ENCODE measurements around the gene THOC5. TPM values are rescaled to one million over a fixed set of nuclear protein-coding genes. Genes with fewer than 3 reads are reported as not detected.
"Not testable (repeated sequence)": the region's sequence is repeated elsewhere in the genome, so short reads cannot be mapped to it uniquely, and the experiment has no call there.

The THOC5 gene
- 30.1 TPM for total RNA-seq

DNA sequence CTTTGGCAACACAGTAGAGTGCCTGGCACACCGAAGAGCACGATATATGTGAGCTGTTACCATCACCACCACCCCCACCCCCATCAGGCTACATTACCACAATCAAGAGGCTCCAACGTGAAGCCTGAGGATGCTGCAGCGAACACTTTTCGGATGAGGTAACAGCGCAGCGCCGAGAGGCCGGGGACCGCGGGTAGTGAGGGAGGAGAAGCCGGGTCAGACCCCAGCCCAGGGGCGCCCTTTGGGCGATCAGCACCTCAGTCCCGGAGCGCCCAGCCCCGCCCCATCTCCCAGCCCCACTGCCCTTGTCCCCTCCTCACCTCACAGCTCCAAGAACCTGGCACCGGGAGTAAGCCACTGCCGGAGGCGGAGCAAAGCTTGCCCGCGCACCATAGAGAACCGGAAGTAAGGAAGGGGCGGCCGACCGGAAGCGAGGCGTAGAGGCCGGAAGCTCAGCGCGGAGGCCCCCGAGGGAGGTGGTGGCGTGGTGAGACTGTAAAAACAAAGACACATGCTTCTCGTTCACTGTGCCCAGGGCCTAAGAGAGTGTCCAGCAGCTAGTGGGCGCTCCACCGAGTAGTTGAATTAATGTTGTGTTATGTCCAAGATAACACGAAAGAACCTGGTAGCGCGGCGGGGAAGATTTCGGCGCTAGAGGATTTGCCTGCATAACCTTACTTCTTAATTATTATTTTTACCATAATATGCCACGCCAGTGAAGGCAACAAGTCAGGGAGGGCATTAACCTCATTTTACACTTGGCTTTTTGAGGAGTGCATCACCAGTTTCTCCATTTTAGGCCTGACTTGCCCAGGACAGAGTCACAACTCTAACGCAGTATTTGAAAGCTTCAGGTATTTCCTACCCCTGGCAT is at the start of gene THOC5:
Gene THOC5 (minus strand): TSS at position 407 of the 874 bp plus-strand sequence. CDS start 4,610 bp downstream, outside the sequence.
- ATAC-seq: peak; percentile 97

DNA sequence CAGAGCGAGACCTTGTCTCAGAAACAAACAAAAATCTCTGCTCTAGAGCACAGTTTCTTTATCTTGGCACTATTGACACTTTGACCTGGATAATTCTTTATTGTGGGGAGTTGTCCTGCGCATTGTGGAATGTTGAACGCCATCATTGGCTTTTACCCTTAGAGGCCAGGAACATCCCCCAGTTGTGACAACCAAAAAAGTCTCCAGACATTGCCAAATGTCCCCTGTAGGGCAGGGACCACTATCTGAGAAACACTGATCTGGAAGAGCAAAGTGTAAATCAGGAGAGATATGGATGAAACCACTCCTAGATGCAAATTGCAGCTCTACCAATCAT is 45.1 kb upstream of the THOC5 start:
- ATAC-seq: no peak

DNA sequence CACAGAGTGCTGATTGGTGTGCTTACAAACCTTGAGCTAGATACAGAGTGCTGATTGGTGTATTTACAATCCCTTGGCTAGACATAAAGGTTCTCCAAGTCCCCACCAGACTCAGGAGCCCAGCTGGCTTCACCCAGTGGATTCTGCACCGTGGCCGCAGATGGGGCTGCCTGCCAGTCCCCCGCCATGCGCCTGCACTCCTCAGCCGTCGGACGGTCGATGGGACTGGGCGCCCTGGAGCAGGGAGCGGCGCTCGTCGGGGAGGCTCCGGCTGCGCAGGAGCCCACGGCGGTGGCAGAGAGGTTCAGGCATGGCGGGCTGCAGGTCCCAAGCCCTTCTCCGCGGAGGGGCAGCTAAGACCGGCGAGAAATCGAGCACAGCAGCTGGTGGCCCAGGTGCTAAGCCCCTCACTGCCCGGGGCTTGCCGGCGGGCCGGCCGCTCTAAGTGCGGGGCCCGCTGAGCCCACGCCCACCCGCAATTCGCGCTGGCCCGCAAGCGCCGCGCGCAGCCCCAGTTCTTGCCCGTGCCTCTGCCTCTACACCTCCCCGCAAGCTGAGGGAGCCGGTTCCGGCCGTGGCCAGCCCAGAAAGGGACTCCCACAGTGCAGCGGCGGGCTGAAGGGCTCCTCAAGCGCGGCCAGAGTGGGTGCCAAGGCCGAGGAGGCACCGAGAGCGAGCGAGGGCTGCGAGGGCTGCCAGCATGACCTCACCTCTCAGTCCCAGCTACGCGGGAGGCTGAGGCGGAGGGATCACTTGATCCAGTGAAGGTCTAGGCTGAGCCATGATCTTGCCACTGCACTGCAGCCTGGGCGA is 44.5 kb upstream of the THOC5 start:
- ATAC-seq: not testable (repeated sequence)

DNA sequence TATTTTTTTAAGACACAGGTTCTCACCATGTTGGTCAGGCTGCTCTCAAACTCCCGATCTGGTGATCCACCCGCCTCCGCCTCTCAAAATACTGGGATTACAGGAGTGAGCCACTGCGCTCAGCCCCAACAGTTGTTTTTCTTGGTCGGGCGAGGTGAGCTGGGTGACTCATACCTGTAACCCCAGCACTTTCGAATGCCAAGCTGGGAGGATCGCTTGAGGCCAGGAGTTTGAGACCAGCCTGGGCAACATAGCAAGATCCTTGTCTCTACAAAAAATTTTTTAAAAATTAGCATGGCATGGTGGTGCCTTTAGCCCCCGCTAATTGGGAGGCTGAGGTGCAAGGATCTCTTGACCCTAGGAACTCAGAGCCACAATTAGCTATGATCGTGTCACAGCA is 42.9 kb upstream of the THOC5 start:
- no peak for ATAC-seq

DNA sequence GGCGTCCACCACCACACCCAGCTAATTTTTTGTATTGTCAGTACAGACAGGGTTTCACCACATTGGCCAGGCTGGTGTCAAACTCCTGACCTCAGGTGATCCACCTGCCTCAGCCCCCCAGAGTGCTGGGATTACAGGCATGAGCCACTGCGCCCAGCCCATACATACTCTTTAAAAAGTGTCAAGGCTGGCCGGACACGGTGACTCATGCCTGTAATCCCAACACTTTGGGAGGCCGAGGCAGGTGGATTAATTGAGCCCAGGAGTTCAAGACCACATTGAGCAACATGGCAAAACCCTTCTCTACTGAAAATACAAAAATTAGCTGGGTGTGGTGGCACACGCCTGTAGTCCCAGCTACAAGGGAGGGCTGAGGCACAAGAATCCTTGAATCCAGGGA is 40.9 kb upstream of the THOC5 start:
- ATAC-seq: not testable (repeated sequence)

DNA sequence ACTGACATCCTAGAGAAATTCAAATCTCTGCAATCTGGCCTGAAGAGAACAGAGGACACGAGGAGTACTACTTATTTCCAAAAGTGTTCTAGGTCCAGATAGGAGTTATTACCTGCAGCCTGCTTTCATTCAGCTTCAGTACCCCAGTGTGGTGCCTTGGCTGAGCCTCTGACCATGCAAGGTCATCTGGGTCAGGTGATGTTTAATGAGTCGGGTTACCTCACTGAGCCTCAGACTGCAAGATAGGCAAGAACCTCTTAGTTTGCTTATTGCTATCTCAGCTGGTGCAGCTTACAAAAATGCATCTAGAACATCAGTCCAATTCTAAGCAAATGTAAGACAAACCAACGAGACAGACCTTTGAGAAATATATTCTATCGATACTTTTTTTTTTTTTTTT is 40.4 kb upstream of the THOC5 start:
- ATAC-seq: no peak

DNA sequence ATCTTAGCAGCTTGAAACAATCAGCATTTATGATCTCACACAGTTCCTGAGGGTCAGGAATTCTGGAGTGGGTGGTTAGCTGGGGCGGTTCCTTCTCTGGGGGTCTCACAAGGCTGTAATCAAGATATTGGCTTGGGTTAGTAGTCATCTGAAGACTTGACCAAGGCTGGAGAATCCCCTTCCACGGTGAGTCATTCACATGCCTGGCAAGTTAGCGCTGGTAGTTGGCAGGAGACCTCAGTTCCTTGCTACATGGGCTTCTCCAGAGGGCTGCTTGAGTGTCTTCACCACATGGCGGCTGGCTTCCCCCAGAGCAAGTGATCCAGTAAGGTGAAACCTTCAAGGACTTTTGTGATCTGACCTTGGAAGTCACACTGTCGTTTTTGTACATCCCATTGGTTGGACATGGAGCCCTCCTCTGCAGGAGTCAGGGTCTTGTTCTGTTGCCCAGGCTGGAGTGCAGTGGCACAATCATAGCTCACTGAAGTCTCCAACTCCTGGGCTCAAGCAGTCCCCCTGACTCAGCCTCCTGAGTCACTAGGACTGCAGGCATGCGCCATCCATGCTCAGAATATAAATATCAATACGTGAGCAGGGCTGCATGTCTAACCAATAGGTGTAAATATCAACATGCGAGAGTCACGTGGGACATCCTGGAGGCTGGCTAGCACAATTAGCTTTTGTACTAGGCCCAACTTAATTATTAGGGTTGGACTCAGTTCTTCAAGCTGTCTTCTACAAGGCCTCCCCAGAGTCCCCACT is 34.6 kb upstream of the THOC5 start:
- peak; percentile 48 for ATAC-seq

DNA sequence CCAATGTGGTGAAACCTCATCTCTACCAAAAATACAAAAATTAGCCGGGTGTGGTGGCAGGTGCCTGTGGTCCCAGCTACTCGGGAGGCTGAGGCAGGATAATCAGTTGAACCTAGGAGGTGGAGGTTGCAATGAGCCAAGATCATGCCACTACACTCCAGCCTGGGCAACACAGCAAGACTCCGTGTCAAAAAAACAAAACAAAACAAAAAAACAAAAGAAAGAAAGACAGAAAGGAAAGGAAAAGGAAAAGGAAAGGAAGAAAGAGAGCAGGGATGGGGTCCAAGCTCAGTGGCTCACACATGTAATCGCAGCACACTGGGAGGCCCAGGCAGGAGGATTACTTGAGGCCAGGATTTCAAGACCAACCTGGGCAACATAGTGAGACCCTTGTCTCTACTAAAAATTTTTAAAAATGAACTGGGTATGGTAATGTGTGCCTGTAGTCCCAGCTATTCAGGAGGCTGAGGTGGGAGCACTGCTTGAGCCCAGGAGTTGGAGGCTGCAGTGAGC is 32.7 kb upstream of the THOC5 start:
- not testable (repeated sequence) for ATAC-seq

DNA sequence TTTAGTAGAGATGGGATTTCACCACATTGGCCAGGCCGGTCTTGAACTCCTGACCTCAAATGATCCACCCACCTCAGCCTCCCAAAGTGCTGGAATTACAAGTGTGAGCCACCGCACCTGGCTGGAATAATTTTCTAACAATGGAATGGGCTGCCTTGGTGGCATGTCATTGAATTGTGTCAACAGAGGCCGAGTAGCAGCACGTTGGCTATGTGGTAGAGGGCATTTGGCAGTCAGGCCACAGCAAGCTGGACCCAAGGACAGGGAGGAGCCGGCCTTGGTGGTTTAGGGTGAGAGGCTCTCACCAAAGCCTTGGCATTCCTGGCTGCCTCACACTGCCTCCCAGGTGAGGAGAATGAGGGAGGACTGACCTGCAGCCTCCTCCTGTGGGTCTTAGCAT is 31.4 kb upstream of the THOC5 start:
- ATAC-seq: no peak

DNA sequence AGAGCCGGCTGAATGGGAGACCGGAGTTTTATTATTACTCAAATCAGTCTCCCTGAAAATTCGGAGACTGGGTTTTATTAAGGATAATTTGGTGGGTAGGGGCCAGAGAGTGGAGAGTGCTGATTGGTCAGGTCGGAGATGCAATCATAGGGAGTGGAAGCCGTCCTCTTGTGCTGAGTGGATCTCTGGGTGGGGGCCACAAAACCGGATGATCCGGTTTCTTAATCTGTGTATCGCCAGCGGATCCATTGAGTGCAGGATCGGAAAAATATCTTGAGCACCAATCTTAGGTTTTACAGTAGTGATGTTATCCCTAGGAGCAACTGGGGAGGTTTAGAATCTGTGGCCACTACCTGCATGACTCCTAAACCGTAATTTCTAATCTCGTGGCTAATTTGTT is 28.2 kb upstream of the THOC5 start:
- ATAC-seq: peak; percentile 53

DNA sequence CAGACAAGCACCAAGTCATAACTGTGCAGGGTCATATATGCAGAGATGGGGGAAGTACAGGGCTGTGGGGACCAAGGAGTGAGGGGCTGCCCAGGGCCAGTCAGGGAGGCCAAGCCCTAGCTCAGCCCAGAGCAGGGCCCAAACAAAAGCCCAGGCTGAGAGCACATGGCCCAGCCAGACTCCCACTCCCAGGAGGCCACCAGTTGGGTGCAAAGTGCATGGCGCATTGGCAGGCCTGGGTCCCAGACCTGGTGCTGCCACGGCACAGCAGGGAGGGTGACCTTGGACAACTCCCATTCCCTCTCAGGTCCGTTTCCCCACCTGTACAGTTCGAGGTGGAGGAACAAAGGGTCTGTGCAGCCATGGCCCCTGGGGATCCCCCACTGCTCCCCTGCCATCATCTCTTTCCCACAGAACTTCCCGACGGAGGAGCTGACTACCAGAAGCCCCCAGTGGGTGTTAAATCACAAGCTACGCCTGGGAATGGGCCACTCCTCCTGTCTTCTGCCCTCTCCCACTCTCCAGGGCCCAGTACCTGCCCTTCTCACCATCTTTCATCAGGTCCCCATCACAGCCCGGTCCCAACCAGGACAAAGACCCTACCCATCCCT is 26.7 kb upstream of the THOC5 start:
- ATAC-seq: peak; percentile 18

DNA sequence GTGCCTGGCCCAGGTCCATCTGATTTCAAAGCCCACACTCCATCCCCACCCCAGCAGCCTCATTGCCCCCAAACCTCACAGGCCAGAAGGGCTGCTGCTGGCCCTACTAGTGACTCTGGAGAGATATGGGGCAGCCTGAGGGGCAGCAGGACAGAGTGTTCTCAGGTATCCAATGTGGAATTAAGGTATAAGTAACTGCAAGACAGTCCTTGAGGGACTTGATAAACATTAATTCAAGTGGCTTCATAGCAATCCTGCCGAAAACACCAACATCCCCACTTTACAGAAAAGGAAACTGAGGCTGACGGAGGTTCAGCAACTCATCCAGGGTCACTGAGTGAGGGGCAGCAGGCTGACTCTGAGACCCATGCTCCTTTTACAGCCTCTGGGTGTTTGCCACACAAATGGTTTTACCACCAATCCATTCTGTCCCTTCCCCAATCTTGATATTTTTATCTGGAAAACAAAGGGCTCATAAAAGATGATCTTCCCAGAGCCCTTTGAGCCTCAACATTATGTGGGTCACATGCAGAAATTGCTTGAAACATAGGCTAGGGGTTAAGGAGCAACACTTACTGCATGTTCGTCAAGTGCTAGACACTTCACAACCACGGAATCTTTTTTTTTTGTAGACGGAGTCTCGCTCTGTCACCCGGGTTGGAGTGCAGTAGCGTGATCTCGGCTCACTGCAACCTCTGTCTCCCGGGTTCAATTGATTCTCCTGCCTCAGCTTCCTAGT is 25.1 kb upstream of the THOC5 start:
- ATAC-seq: no peak

DNA sequence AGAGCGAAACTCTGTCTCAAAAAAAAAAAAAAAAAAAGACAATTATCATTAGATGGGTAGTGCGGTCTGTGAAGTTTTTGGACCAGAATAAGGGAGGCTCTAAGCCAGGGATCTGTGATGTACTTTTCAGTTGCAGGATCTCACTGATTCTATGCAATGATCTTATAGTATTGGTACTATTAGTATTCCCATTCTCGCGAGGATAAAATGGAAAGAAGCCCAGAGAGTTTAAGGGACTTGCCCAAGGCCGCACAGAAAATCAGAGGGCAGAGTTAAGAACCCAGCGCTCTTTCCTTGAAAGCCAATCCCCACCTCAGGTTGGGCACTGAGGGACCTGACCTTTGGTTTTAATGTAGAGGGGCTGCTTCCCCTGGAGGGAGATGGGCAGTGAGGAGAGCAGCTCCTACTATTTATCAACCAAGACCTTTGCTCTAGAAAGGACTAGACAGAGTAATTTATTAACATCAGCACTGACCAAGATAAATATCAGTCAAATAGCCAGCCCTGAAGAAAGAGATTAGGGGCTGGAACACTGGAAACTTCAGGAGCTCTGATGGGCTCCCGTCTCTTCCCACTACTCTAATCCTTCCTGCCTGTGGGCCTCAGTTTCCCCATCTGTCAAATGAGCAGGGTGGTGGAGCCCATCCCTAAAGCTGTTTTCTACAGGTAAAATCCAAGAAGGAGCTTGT is 21.3 kb upstream of the THOC5 start:
- ATAC-seq: no peak

DNA sequence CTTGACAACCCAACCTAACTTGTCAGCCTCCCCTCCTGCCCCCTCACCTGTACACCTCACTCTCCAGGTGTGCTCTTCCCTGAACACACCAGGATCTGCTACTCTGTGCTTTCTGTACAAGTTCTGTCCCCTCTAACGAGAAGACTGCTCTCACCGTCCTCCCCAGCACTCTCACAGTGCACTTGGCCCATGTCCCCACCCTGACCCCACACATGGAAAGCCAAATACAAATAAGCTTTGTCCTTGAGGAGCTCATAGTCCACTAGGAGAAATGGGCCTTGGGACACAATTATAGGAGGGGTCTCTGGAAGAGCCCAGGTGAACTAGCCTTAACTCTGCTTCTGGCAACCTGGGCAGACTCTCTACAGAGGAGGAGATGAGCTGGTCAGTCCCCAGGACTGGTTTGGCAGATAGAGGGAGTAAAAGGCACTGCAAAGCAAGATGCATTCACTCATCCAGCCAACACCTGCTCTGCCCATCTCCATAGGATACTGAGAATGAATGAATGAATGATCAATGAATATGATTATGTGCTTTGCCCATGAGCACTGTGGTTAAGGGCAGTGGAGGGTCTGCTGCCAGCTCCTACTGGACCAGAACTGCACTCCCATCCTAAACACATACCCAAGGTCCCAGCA is 17.5 kb upstream of the THOC5 start:
- ATAC-seq: no peak

DNA sequence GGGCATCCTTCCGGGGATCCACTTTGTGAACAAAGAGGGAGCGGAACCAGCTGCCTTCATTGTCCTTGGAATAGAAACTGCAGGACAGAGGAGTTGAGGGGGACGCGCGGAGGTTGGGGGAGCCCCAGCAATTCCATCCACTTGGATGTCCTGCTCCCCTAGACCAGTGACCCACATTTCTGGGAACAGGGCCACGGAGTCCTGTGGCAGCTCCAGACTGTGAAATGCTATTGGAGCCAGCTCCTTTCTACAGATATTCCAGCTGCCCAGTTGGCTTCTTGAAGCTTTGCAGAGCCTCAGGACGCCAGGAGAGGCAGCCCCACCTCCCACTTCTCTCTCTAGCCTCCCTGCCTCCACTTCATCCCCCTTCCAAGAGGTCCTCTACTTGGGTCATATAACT is 16.9 kb upstream of the THOC5 start:
- no peak for ATAC-seq

DNA sequence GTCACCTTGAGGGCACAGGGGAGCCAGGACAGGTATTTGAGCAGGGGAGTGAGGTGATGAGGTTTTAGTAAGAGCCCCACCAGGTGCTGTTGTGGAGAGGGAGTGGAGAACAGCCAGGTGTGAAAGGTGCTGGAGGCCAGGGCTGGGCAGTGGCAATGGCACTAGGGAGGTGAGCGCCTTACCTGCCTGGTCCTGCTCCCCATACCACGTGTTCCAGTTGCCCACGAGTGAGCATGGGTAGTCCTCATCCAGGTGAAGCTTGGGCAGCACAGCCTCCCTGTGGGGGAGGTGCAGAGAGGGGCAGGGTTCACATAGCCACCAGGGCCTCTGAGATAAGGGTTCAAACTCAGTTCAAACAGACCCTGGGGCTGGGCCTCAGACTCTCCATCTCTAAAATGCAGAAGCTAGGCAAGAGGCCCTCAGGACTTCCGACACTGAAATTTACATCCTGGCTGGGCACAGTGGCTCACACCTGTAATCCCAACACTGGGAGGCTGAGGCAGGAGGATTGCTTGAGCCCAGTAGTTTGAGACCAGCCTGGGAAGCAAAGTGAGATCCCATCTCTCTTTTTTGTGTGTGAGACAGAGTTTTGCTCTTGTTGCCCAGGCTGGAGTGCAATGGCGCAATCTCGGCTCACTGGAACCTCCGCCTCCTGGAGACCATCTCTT is 15.6 kb upstream of the THOC5 start:
- ATAC-seq: peak; percentile 56

DNA sequence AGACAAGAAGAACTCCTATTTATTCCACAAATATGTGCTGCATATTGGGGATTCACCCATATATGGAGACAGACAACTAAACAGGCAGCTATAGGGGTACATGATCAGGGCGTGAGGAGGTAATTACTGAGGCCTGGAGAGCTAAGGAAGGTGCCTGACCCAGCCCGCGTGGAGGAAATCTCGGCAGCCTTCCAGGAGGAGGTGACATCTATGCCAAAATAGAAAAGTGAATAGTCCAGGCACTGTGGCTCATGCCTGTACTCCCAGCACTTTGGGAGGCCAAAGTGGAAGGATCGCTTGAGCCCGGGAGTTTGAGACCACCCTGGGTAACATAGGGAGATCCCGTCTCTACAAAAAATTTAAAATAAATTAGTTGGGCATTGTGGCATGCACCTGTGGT is 13.8 kb upstream of the THOC5 start:
- no peak for ATAC-seq

DNA sequence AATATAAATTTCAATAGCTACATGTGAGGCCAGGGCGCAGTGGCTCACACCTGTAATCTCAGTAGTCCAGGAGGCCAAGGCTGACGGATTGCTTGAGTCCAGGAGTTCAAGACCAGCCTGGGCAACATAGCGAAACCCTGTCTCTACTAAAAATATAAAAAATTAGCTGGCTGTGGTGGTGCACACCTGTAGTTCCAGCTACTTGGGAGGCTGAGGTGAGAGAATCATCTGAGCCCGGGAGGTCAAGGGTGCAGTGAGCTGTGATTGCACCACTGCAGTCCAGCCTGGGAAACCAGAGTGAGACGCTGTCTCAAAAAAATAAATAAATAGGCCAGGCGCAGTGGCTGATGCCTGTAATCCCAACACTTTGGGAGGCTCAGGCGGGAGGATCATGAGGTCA is 13.0 kb upstream of the THOC5 start:
- not testable (repeated sequence) for ATAC-seq

DNA sequence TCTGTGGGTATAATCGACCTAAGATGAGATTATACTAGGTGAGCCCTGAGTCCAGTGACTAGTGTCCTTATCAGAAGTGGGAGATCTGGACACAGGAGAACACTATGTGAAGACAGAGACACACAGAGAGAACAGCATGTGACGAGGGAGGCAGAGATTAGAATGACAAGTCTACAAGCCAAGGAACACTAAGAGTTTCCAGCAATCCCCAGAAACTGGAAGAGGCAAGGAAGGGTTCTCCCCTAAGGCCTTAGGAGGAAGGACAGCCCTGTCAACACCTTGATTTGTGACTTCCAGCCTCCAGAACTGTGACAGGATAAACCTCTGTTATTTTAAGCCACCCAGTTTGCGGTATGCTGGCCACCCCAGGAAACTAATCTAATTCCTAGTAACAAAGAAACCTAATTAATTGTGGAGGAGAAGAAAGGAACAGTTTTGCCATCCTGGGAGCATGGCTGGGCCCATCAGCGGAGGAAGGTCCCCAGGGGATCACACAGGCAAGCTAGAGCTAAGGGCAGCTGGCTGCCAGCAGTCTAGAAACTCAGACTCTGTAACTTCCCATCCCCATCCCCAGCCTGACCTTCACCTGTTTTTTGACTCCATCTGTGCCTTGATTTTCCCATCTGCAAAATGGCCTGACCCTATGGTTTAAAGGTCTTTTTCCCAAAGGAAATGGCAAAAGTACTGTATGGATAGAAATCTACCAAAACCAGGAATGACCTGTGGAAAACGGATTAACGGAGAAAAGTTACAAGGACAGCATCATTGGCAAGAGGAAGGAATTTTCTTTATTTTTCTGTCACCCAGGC is 10.3 kb upstream of the THOC5 start:
- no peak for ATAC-seq
